ENCODE measurements around the gene KANK2. TPM values are rescaled to one million over a fixed set of nuclear protein-coding genes. Genes with fewer than 3 reads are reported as not detected.

Gene KANK2
- total RNA-seq, 2 donors from 2014 or later = 74.2 to 87.7 TPM

DNA sequence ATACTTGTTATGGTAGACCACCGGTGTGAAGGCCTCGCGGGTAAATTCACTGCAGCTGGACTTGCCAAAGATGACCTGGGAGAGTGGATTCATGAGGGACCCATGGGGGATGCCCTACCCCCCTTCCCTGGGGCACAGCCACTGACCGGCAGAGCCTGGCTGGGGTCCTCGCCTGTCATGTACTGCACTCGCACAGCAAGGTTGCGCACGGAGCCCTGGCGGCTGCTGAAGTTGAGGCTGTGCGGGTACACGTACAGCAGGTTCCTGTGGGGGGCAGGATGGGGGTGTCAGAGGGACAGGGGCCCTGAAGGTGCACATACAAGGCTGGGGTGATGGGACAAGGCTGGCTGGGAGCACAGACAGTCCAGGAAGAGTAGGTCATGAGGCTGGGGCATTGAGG lies 40.7 kb upstream of the KANK2 start:
- H3K36me3 ChIP-seq (ENCODE audit: control insufficient read depth, insufficient read depth, low read length) = peaks cover 37% of the 10 kb centered on the region
- no peak overlapping the region for H3K27ac ChIP-seq (ENCODE audit: low read depth, low read length)
- H3K4me3 ChIP-seq (ENCODE audit: low read length) = no peak overlapping the region
- H3K9me3 ChIP-seq (ENCODE audit: control insufficient read depth, low read length) = no peaks in the 10 kb centered on the region
- TF ChIP-seq, protein P1, sequence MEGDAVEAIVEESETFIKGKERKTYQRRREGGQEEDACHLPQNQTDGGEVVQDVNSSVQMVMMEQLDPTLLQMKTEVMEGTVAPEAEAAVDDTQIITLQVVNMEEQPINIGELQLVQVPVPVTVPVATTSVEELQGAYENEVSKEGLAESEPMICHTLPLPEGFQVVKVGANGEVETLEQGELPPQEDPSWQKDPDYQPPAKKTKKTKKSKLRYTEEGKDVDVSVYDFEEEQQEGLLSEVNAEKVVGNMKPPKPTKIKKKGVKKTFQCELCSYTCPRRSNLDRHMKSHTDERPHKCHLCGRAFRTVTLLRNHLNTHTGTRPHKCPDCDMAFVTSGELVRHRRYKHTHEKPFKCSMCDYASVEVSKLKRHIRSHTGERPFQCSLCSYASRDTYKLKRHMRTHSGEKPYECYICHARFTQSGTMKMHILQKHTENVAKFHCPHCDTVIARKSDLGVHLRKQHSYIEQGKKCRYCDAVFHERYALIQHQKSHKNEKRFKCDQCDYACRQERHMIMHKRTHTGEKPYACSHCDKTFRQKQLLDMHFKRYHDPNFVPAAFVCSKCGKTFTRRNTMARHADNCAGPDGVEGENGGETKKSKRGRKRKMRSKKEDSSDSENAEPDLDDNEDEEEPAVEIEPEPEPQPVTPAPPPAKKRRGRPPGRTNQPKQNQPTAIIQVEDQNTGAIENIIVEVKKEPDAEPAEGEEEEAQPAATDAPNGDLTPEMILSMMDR (conservative IDR thresholded peaks at IDR 0.05) = no peak
- H3K27me3 ChIP-seq (ENCODE audit: control insufficient read depth, insufficient read depth, low read length, poor library complexity, severe bottlenecking) = no peaks in the 10 kb centered on the region
- WGBS, 2 experiments (ENCODE audit: insufficient coverage in 1 of 2, insufficient read length in 1 of 2) = 93 to 94% methylated on average over 7 to 11 of the region's 11 CpGs
- Mint-ChIP-seq H3K27me3 (ENCODE audit: insufficient read depth) (no peaks in the 10 kb centered on the region), H3K36me3 (ENCODE audit: low read depth) (peaks cover 60% of the 10 kb centered on the region), H3K4me1 (peaks cover 6% of the 10 kb centered on the region), H3K27ac (no peak overlapping the region), H3K9me3 (no peaks in the 10 kb centered on the region), H3K4me3 (no peak overlapping the region)
- DNase-seq = no peak
- no peak overlapping the region for H3K9ac ChIP-seq (ENCODE audit: extremely low read depth, low read length, poor library complexity, severe bottlenecking)
- peaks cover 5% of the 10 kb centered on the region for H3K4me1 ChIP-seq (ENCODE audit: control insufficient read depth, insufficient read depth, low read length)

DNA sequence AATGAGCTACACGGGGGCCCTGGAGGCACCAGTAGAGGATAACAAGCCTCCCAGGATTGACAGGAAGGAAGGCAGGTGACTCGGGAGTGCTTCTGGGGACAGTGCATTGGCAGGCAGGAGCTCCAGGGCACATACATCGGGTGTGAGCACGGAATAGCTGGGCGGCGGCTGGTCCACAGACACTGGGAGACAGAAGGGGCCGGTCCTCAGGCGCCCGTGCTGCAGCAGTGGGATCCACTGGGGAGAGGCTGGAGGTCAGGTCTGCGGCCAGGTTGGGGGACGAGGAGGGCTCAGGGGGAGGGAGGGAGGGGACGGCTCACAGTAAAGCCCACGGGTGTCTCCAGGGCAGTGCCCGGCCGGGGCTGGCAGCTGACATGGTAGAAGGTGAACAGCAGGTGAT lies 40.0 kb upstream of the KANK2 start:
- Histone ChIP-seq H3K9ac (ENCODE audit: extremely low read depth, low read length, poor library complexity, severe bottlenecking) (no peak overlapping the region), H3K27me3 (ENCODE audit: control insufficient read depth, insufficient read depth, low read length, poor library complexity, severe bottlenecking) (no peaks in the 10 kb centered on the region), H3K4me3 (ENCODE audit: low read length) (no peak overlapping the region), H3K9me3 (ENCODE audit: control insufficient read depth, low read length) (no peaks in the 10 kb centered on the region), H3K36me3 (ENCODE audit: control insufficient read depth, insufficient read depth, low read length) (peaks cover 39% of the 10 kb centered on the region), H3K27ac (ENCODE audit: low read depth, low read length) (peak overlapping the region; percentile 49), H3K4me1 (ENCODE audit: control insufficient read depth, insufficient read depth, low read length) (peaks cover 5% of the 10 kb centered on the region)
- Mint-ChIP-seq H3K27ac (peak overlapping the region; percentile 85), H3K4me1 (peaks cover 6% of the 10 kb centered on the region), H3K36me3 (ENCODE audit: low read depth) (peaks cover 62% of the 10 kb centered on the region), H3K4me3 (no peak overlapping the region), H3K9me3 (no peaks in the 10 kb centered on the region), H3K27me3 (ENCODE audit: insufficient read depth) (no peaks in the 10 kb centered on the region)
- whole genome bisulfite sequencing, 2 experiments (ENCODE audit: insufficient coverage in 1 of 2, insufficient read length in 1 of 2) = 80 to 93% methylated on average over 12 to 15 of the region's 15 CpGs
- DNase-seq = no peak
- TF ChIP-seq, protein P1 (conservative IDR thresholded peaks at IDR 0.05) = no peak

DNA sequence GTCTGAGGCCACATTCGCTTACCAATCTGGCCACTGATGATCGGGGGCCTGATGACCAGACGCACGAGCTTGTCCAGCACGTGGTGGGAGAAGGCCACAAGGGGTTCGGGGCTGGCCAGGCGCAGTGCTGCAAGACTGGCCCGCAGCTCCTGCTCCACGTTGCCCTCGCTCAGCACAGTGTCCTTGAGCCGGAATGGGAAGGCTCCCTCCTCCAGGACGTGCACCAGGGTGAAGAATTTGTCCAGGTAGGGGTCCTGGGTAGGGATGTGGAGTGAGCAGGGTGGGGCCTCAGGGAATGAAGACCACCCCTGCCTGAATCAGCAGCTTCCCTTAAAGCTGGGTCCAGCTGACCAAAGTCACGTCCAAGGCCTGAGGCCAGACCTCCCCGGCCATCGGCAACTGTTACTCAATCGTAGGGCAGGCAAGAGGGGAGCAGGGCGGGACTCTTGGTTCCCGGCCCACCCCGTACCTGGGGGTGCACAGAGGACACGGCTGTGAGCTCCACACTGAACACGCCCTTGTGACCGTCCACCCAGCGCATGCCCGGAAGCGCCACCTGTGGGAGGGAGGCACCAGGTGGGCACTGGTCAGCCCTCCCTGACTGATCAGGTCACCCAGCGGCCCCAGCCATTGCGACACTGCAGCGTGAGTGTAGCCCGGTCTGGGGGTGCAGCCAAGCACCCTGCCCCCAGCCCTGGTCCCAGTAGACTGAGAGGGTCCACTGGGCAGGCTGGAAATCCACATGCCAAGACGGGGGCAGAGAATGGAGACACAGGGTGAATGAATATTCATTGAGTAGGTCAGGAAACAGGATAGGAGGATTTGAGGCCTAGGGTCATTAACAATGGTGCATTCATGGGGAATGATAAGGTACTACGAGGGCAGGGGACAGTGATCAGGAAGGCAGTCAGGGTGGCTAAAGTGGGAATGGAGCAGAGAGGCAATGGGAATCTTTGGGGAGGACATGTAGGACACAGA lies 39.3 kb upstream of the KANK2 start:
- Mint-ChIP-seq H3K27me3 (ENCODE audit: insufficient read depth) (no peaks in the 10 kb centered on the region), H3K27ac (peak overlapping the region; percentile 85), H3K9me3 (no peaks in the 10 kb centered on the region), H3K4me1 (peaks cover 6% of the 10 kb centered on the region), H3K4me3 (no peak overlapping the region), H3K36me3 (ENCODE audit: low read depth) (peaks cover 60% of the 10 kb centered on the region)
- H3K27me3 ChIP-seq (ENCODE audit: control insufficient read depth, insufficient read depth, low read length, poor library complexity, severe bottlenecking) = no peaks in the 10 kb centered on the region
- H3K4me3 ChIP-seq (ENCODE audit: low read length) = no peak overlapping the region
- DNase-seq = no peak
- H3K27ac ChIP-seq (ENCODE audit: low read depth, low read length) = peak overlapping the region; percentile 49
- no peaks in the 10 kb centered on the region for H3K9me3 ChIP-seq (ENCODE audit: control insufficient read depth, low read length)
- H3K36me3 ChIP-seq (ENCODE audit: control insufficient read depth, insufficient read depth, low read length) = peaks cover 36% of the 10 kb centered on the region
- peaks cover 5% of the 10 kb centered on the region for H3K4me1 ChIP-seq (ENCODE audit: control insufficient read depth, insufficient read depth, low read length)
- TF ChIP-seq, protein P1 (conservative IDR thresholded peaks at IDR 0.05) = no peak
- no peak overlapping the region for H3K9ac ChIP-seq (ENCODE audit: extremely low read depth, low read length, poor library complexity, severe bottlenecking)
- WGBS, 2 experiments (ENCODE audit: insufficient coverage in 1 of 2, insufficient read length in 1 of 2) = 90 to 93% methylated on average over 25 to 31 of the region's 31 CpGs
